Left colon (tissue), 2 donors: ENCODE data around the gene MAL. TPM values are rescaled to one million over a fixed set of nuclear protein-coding genes. Genes with fewer than 3 reads are reported as not detected.
"Not testable (repeated sequence)": the region's sequence is repeated elsewhere in the genome, so short reads cannot be mapped to it uniquely, and the experiment has no call there.

Experiments
- ATAC-seq: fragments of 200-7000 bp; cut with Tn5 transposase; one replicate; pipeline ENCODE4 v1.9.1; 2020; ENCODE audit warnings: mild to moderate bottlenecking, moderate library complexity
- DNase-seq, 2 donors: peaks; one replicate each; pipeline ENCODE4 v3.0.0-alpha.2; 2020
- intact Hi-C, 2 donors: fragments of 100-400 bp; cut with DNase I in 1 of 2; cut with micrococcal nuclease in 1 of 2; formaldehyde crosslinking; loops; one replicate each; pipeline versions ENCODE4 v1.11.2 to v1.14.0; 2022; cut with DNase I, micrococcal nuclease
- total RNA-seq, 2 donors: library from RNA; stranded (reverse); fragmentation: NEBNext Ultra II Directional; extraction: Animal tissue kit (Norgen Biotek cat#: 25700); gene quantifications; one replicate each; pipeline ENCODE4 v1.2.1, GENCODE V29; 2021
- donor health status: DM: no; HTN: no; CAD: no.
- donor health status: DM: yes; HTN: yes; CAD: no.

Gene MAL
- total RNA-seq, 2 donors from 2014 or later = 1.6 to 4.2 TPM

DNA sequence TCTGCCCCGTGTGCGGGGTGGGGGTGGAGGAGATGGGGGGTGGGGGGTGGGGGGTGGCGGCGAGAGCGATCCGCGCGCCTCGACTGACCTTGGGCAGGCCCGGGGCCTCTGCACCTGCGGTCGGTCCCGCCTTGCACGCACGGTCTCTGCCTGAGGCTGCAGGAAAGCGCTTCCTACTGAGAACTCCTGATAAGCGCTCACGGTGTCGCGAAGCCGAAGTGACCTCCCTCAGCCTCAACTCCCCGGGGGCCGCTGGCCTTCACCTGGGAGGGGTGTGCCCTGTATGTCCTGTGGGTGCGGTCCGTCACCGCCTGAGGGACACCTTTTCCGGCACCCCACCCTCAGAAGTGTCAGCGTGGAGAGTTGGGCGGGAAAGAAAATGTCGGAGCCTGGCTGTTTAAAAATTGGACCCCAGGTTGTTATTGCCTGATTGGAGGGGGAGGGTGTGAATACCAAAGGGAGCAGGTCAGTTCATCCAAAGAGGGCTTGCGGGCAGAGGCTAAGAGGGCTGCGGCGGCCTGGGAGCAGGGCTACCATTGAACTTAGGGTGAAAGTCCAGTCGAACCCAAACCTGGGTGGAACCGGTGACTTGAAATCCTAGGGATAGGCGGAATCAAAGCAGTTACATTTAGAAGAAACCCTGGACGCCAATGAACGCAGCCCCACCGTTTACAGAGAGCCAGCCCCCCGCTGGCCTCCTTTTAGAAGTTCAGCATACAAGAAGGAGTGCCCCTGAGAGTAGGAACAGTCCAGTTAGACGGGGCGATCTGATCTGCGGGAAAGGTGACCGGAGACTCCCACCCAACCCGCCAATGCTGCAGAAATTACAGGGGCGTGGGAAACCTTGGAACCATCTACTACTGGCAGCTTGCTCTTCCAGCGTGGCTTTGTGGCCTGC is 1.2 kb downstream of the MAL start:
- DNase-seq (peak in 1 of 2 donors; percentile 15), ATAC-seq (peak; percentile 43)
- intact Hi-C loops = loop anchor here in 1 of 2 donors (10.0 kb wide), 1 partner anchor 78 kb away; no protein-coding TSS in a partner anchor

DNA sequence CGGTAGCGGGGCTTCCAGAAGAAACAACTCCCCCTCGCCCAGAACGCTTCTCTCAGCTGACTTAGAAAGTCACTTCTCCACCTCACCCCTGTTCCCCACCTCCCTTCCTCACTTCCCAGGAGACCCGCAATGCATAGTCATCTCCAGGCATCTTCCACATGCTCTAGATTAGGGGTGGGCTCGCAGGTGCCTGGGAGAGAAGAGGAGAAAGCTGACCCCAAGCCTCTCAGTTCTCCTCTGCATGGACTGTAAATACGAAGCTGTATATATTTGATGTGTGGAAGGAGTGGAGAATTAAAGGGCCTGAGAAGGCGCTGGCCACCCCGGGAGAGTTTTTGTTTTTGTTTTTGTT is 1.8 kb downstream of the MAL start:
- ATAC-seq = no peak
- intact Hi-C loops = loop anchor here in 1 of 2 donors (10.0 kb wide), 1 partner anchor 77 kb away; no protein-coding TSS in a partner anchor
- no peak for DNase-seq

DNA sequence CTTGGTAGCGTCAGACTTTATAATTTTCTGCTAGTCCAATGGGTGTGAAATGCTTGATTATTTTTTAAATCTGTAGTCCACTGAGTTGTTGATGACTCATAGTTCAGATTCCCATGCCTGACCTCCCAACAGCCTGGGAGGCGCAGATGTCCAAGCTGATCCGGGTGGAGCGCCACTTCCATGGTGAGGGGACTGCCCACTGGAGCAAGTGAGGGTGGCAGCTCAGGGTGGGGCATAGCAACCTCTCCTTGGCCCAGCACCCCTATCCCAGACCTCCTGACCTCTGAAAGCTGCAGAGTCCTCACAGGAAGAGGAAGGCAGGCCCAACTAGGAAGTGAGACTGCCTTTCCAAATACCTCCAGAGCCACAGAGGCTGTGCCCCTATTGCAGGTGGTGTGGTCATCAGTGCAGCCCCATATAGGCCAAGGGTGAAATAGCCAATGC is 4.4 kb downstream of the MAL start:
- ATAC-seq (no peak), DNase-seq (no peak)
- intact Hi-C loops = loop anchor here in 1 of 2 donors (10.0 kb wide), 1 partner anchor 75 kb away; no protein-coding TSS in a partner anchor

DNA sequence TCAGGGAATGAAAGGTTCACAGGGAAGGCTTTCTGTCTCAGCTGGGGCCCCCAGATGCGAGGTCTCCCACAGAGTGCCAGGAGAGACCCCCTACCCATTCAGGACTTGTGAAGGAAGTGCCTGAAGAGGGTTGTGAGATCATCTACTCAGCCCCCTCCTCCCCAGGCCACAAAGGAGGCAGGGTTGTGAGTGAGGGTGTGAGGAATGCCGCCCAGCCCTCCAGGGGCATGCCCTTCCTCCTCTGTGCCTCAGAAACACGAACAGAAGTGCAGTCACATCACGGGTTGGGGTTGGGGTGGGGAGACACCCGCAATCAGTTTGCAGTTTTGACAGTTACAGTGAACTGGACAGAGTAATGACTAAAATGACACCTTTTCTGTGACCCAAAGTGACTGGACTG is 5.0 kb downstream of the MAL start:
- no peak for DNase-seq

DNA sequence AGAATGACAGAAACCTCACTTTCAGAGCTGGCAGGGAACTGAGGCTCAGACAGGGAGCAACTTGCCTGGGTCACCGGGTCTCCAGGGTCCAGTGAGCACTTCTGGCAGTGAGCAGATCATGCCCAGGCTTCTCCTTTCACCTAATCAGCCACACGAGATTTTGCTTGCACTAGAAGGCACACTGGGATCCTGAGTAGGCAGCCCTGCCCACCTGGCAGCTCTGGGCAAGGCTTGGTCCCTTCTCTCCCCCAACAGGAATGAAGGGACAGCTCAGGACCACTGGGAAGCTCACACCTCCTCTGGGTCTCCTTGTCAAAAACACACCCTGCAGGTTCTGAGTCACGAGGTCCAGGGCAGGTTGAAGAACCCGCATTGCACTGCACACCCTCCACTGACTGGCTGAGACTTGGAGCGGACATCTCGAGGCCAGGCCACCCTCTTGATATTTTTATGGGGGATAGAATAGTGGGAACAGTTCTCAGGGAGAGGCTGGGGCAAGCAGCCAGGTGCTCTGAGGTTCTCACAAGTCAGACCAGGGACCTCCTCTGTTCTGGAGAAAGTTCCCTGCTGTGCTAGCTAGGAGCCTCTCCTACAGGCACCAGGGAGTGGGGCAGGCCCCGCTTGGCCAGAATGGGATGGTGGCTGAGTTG is 5.7 kb downstream of the MAL start:
- no peak for ATAC-seq

More for the DNA sequence above, 5.0 kb downstream of the MAL start:
- no peak for ATAC-seq
- intact Hi-C loops = no loop called here

DNA sequence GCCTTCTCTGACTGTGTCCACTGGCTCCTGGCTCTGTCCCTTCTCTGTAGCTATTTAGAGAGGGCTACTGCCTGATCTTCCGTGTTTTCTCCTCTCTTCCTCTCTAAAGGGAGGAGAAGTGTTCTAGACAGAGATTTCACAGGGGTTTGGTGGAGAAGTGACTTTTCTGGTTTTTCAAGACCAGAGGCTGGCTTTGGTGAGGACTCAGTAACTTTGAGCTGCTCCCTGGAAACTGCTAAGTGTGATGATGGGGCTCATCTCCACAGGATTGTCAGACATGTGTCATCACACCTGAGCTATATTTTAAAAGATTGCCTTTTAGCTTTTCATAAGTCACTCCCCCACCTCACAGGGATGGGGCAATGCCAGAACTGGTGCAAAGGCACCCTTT is 6.2 kb downstream of the MAL start:
- no peak for DNase-seq
- ATAC-seq = no peak
- intact Hi-C loops = no loop called here

More for the DNA sequence above, 5.7 kb downstream of the MAL start:
- intact Hi-C loops = no loop called here
- no peak for DNase-seq

DNA sequence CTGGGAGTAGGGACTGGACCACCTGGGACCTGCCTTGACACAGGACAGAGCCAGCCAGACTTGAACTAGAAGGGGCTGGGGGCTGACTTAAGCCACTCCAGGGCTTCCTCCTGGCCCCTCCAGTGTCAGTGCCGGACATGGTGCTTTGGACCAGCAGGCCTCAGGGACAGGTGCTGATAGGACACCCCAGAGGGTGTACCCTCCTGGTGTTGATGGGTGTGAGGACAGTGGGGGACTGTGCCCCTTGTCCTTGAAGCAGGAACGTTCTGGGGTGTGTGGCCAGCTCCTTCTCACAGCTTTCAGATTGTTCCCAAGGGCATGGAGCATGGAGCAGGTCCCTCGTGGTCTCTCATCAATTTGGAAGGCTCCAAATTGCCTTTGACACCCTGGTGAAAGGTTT is 6.8 kb downstream of the MAL start:
- DNase-seq (no peak), ATAC-seq (no peak)

DNA sequence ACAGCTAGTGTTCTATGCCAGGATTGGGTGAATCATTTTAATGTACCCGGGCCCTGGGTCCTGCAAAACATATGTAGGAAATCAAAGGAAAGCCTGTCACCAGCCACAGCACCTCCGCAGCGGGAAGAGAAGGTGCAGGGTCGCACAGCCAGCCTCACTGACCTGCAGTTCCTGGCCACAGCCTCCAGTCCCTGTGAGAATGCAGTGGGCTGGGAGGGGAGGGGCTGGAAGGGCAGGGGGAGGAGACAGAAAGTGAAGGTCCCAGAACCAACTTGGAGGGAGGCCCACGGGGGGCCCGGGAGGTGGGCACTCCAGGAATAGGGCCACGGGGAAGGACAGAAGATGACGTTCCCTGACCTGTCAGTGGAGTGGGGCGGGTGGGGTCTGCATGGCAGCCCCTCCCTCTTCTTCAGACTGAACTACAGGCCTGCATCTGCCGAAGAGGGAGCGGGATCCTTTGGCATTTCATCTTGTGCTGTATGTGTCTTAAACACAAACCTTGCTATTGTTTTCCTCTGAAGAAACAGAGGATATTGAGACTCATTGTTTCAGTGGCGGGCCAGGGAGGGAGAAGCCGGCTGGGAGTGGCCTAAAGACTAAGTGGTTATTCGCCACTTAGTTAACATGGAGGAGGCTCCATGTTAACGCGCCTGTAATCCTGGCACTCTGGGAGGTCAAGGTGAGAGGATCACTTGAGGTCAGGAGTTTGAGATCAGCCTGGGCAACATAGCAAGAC is 7.5 kb downstream of the MAL start:
- no peak for ATAC-seq
- intact Hi-C loops = no loop called here
- DNase-seq = no peak

More for the DNA sequence above, 6.8 kb downstream of the MAL start:
- intact Hi-C loops = no loop called here

DNA sequence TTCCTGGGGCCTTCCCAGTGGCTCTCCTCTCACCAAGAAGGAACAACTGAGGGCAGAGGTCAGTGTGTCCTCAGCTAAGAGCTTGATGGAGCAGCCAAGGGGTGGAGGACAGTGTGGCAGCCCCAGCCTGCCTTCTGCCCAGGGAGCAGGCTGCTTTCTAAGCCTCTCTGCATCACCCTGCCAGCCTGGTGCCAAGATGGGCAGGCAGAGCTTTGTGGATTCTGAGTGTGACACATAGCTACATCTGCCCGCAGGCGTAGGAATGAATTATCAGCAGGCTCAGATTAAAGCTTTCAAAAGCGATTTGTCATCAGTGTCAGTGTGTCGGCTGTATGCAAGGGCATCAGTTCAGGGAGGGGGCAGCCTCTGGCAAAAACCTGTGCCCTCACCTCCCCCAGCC is 8.7 kb downstream of the MAL start:
- DNase-seq = no peak
- no peak for ATAC-seq

DNA sequence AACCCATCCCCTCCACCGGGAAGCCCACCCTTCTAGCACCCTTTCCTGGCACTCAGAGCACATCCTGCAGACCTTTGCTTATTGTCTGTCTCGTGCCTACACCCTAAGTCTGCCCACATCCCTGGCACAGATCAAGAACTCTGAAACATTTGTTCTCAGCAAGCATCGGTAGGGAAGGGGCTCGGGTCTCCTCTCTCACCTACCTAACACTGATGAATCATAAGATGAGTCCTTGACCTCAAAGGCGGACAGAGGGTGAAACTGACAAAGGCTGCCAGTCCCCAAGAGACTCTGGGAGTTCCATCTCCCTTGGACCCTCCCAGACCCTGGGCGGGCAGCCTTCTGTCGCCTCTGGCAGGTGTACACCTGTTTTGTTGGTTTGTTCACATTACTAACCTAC is 9.3 kb downstream of the MAL start:
- intact Hi-C loops = no loop called here
- no peak for ATAC-seq
- DNase-seq = no peak

More for the DNA sequence above, 8.7 kb downstream of the MAL start:
- intact Hi-C loops = no loop called here

DNA sequence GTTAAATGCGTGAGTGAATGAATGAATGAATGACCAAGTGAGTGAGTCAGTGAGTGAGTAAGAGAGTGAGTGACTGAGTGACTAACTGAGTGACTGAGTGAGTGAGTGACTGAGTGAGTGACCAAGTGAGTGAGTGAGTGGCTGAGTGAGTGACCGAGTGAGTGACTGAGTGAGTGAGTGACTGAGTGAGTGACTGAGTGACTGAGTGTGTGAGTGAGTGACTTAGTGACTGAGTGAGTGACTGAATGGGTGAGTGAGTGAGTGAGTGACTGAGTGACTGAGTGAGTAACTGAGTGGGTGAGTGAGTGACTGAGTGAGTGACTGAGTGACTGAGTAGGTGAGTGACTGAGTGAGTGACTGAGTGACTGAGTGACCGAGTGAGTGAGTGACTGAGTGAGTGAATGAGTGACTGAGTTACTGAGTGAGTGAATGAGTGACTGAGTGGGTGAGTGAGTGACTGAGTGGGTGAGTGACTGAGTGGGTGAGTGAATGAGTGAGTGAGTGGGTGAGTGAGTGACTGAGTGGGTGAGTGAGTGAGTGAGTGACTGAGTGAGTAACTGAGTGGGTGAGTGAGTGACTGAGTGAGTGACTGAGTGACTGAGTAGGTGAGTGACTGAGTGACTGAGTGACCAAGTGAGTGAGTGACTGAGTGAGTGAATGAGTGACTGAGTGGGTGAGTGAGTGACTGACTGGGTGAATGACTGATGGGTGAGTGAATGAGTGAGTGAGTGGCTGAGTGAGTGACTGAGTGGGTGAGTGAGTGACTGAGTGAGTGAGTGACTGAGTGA is 11.3 kb downstream of the MAL start:
- DNase-seq (no peak), ATAC-seq (no peak)
- intact Hi-C loops = no loop called here

DNA sequence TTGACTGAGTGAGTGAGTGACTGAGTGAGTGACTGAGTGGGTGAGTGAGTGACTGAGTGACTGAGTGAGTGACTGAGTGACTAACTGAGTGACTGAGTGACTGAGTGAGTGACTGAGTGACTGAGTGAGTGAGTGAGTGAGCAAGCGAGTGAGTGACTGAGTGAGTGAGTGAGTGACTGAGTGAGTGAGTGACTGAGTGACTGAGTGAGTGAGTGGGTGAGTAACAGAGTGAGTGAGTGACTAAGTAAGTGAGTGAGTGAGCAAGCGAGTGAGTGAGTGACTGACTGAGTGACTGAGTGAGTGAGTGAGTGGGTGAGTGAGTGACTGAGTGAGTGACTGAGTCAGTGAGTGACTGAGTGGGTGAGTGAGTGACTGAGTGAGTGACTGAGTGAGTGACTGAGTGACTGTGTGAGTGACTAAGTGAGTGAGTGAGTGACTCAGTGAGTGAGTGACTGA is 11.9 kb downstream of the MAL start:
- no peak for ATAC-seq
- intact Hi-C loops = no loop called here
- DNase-seq = no peak

DNA sequence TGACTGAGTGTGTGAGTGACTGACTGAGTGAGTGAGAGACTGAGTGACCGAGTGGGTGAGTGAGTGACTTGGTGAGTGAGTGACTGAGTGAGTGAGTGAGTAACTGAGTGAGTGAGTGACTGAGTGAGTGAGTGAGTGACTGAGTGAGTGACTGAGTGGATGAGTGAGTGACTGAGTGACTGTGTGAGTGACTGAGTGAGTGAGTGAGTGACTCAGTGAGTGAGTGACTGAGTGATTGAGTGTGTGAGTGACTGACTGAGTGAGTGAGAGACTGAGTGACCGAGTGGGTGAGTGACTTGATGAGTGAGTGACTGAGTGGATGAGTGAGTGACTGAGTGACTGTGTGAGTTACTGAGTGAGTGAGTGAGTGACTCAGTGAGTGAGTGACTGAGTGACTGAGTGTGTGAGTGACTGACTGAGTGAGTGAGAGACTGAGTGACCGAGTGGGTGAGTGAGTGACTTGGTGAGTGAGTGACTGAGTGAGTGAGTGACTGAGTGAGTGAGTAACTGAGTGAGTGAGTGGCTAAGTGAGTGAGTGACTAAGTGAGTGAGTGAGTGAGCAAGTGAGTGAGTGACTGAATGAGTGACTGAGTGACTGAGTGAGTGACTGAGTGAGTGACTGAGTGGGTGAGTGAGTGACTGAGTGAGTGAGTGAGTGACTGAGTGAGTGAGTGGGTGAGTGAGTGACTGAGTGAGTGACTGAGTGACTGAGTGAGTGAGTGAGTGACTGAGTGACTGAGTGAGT is 12.5 kb downstream of the MAL start:
- intact Hi-C loops, ATAC-seq, DNase-seq: not testable (repeated sequence)

DNA sequence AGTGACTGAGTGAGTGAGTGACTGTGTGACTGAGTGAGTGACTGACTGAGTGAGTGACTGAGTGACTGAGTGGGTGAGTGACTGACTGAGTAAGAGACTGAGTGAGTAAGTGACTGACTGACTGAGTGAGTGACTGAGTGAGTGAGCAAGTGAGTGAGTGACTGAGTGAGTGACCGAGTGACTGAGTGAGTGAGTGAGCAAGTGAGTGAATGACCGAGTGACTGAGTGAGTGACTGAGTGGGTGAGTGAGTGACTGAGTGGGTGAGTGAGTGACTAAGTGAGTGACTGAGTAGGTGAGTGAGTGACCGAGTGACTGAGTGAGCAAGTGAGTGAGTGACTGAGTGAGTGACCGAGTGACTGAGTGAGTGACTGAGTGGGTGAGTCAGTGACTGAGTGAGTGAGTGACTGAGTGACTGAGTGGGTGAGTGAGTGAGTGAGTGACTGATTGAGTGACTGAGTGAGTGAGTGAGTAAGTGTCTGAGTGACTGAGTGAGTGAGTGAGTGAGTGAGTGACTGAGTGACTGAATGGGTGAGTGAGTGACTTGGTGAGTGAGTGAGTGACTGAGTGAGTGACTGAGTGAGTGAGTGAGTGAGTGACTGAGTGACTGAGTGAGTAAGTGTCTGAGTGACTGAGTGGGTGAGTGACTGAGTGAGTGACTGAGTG is 13.3 kb downstream of the MAL start:
- ATAC-seq = no peak
- DNase-seq = no peak
- intact Hi-C loops = no loop called here

DNA sequence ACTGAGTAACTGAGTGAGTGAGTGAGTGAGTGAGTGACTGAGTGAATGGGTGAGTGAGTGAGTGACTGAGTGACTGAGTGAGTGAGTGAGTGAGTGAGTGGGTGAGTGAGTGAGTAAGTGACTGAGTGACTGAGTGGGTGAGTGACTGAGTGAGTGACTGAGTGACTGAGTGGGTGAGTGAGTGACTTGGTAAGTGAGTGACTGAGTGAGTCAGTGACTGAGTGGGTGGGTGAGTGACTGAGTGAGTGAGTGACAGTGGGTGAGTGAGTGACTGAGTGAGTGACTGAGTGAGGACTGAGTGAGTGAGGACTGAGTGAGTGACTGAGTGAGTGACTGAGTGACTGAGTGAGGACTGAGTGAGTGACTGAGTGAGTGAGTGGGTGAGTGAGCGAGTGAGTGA is 13.9 kb downstream of the MAL start:
- intact Hi-C loops = no loop called here

DNA sequence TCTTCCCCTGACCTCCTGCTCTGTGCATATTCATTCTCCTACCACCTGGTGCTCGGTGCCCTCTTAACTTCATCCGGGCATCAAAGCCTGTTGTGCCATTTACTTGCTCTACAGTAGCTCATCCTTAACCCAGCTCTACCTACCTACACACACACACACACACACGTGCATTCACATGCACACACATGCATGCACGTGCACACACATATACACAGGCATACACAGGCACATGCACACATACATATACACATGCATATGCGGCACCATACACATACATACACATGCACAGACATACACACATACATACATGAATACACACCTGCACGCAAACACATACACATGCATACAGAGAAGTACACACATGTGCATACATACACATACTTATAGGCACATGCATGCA is 14.5 kb downstream of the MAL start:
- intact Hi-C loops = no loop called here
- ATAC-seq (no peak), DNase-seq (no peak)

More for the DNA sequence above, 13.9 kb downstream of the MAL start:
- ATAC-seq (no peak), DNase-seq (no peak)

DNA sequence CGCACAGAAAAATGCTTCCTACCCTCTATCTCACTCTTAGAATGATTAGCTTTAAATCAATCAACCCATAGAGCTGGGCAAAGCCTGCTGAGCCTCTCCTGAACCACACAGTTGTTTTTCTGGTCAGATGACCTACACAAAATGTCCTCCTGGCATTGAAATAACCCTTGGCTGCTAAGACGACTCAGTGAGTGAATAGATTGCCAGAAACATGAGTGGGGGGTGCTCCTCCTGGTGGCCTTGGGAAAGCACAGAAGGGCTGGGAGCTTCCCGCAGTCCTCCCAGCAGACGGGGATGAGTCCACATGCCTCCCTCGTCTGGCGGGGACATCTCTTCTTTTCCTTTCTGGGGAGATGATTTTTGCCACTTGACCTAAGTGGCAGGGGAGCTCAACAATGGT is 14.9 kb downstream of the MAL start:
- DNase-seq = no peak
- ATAC-seq = no peak
- intact Hi-C loops = no loop called here
